Fibroblast of lung (primary cell): ENCODE results near the gene ZFP57. TPM values are rescaled to one million over a fixed set of nuclear protein-coding genes. Genes with fewer than 3 reads are reported as not detected.

ENCODE experiments used
- DNase-seq, 2 donors: peaks; one replicate each; pipeline versions ENCODE4 v3.0.0 to v3.0.0-alpha.2; 2010; ENCODE audit warnings: low read depth in 2 of 2
- H2AFZ ChIP-seq: 2 replicates; pipeline ENCODE4 v1.5.1; 2012; ENCODE audit warnings: low read length, control low read depth, inconsistent platforms
- H3K27ac ChIP-seq: 2 replicates; pipeline ENCODE4 v1.5.1; 2011; ENCODE audit warnings: low read length, control low read depth; ENCODE audit not compliant: insufficient read depth
- H3K27me3 ChIP-seq: 2 replicates; pipeline ENCODE4 v1.5.1; 2011; ENCODE audit warnings: mild to moderate bottlenecking, low read length; ENCODE audit not compliant: control insufficient read depth, insufficient read depth
- H3K36me3 ChIP-seq: 2 replicates; pipeline ENCODE4 v1.5.1; 2011; ENCODE audit warnings: low read length; ENCODE audit not compliant: control insufficient read depth, insufficient read depth
- H3K4me1 ChIP-seq: 2 replicates; pipeline ENCODE4 v1.5.1; 2011; ENCODE audit warnings: low read length; ENCODE audit not compliant: control insufficient read depth, insufficient read depth; ENCODE audit errors: extremely low read depth
- H3K4me2 ChIP-seq: 2 replicates; pipeline ENCODE4 v1.5.1; 2011; ENCODE audit warnings: low read length, control low read depth; ENCODE audit not compliant: insufficient read depth; ENCODE audit errors: extremely low read depth
- H3K4me3 ChIP-seq, 4 experiments: fragments of 200-600 bp in 1 of 4; sonication (generic) in 1 of 4; replicated peaks in 1 of 4; 2 replicates each; pipeline ENCODE4 v1.5.1; 2011 to 2016; ENCODE audit warnings: low read length in 4 of 4, low read depth in 3 of 4, mild to moderate bottlenecking in 3 of 4, control low read depth in 2 of 4, inconsistent platforms in 1 of 4, mixed read lengths in 1 of 4; ENCODE audit not compliant: insufficient read depth in 1 of 4; ENCODE audit errors: control extremely low read depth in 1 of 4
- H3K79me2 ChIP-seq: 2 replicates; pipeline ENCODE4 v1.5.1; 2012; ENCODE audit warnings: mild to moderate bottlenecking, low read length, inconsistent platforms; ENCODE audit not compliant: control insufficient read depth, insufficient read depth
- H3K9ac ChIP-seq: 2 replicates; pipeline ENCODE4 v1.5.1; 2011; ENCODE audit warnings: mild to moderate bottlenecking, low read length, control low read depth; ENCODE audit not compliant: insufficient read depth
- H3K9me3 ChIP-seq: 2 replicates; pipeline ENCODE4 v1.5.1; 2012; ENCODE audit warnings: low read depth, low read length; ENCODE audit not compliant: control insufficient read depth, insufficient read depth
- H4K20me1 ChIP-seq: 2 replicates; pipeline ENCODE4 v1.5.1; 2011; ENCODE audit warnings: low read length; ENCODE audit not compliant: control insufficient read depth, insufficient read depth; ENCODE audit errors: extremely low read depth
- CTCF ChIP-seq, 2 donors: IDR thresholded peaks in 1 of 2; conservative IDR thresholded peaks in 1 of 2; 1 replicate in 1 of 2; 2 replicates in 1 of 2; pipeline ENCODE4 v1.5.1; 2011 to 2012; ENCODE audit warnings: low read length in 2 of 2, control low read depth in 1 of 2, inconsistent platforms in 1 of 2, low read depth in 1 of 2, mild to moderate bottlenecking in 1 of 2
- EZH2 ChIP-seq: IDR thresholded peaks from 2 replicates; pipeline ENCODE4 v1.5.1; 2012; ENCODE audit warnings: low read length, control low read depth, mild to moderate bottlenecking; ENCODE audit errors: missing control alignments
- polyA plus RNA-seq, 2 donors: library from polyadenylated mRNA; depleted of rRNA in 1 of 2; stranded (reverse) in 1 of 2; unstranded in 1 of 2; fragments of >200 nt; gene quantifications; 2 replicates each; pipeline ENCODE4 v1.2.1, GENCODE V29; 2011 to 2012; ENCODE audit warnings: missing spikeins in 1 of 2
- total RNA-seq: library from RNA; depleted of rRNA; stranded (reverse); fragments of >200 nt; gene quantifications from 2 replicates; pipeline ENCODE4 v1.2.1, GENCODE V29; 2014

The ZFP57 gene
- total and polyA plus RNA-seq, 2 donors (not counting 1 experiment from before 2014, with no cell fraction given), result not detected

GRCh38 chr6:29696147-29697125, 15.5 kb upstream of the ZFP57 start:
- Histone ChIP-seq H3K79me2 (no peaks in the 10 kb centered on the region), H3K4me3 (no peak overlapping the region), H3K36me3 (no peaks in the 10 kb centered on the region), H3K9me3 (no peaks in the 10 kb centered on the region), H3K9ac (no peak overlapping the region), H3K27me3 (no peaks in the 10 kb centered on the region), H2AFZ (no peak overlapping the region), H4K20me1 (no peaks in the 10 kb centered on the region), H3K4me1 (no peaks in the 10 kb centered on the region), H3K27ac (no peak overlapping the region), H3K4me2 (no peak overlapping the region)
- peak; percentile 48 to 59 for TF ChIP-seq CTCF (conservative IDR thresholded peaks at IDR 0.05 in 1 of 2, IDR thresholded peaks at IDR 0.05 in 1 of 2; ENCODE audit: low read depth in 1 of 2, low read length in 2 of 2)
- TF ChIP-seq EZH2, result no peak
- no peak for DNase-seq

- TF ChIP-seq EZH2 (no peak), CTCF (conservative IDR thresholded peaks at IDR 0.05 in 1 of 2, IDR thresholded peaks at IDR 0.05 in 1 of 2; ENCODE audit: low read depth in 1 of 2, low read length in 2 of 2) (no peak)
- no peak overlapping the region for H3K27ac ChIP-seq
- H4K20me1 ChIP-seq, result no peaks in the 10 kb centered on the region
- no peaks in the 10 kb centered on the region for H3K36me3 ChIP-seq
- no peak overlapping the region for H2AFZ ChIP-seq
- no peak overlapping the region for H3K9ac ChIP-seq
- DNase-seq, result no peak
- H3K4me3 ChIP-seq, result no peak overlapping the region
- no peak overlapping the region for H3K4me2 ChIP-seq
- H3K9me3 ChIP-seq, result no peaks in the 10 kb centered on the region
- no peaks in the 10 kb centered on the region for H3K27me3 ChIP-seq
- no peaks in the 10 kb centered on the region for H3K79me2 ChIP-seq
- no peaks in the 10 kb centered on the region for H3K4me1 ChIP-seq
Observed at GRCh38 chr6:29694637-29695036, 13.7 kb upstream of the ZFP57 start.

- no peaks in the 10 kb centered on the region for H3K9me3 ChIP-seq
- H3K79me2 ChIP-seq, result no peaks in the 10 kb centered on the region
- H3K4me2 ChIP-seq, result no peak overlapping the region
- H3K27ac ChIP-seq, result no peak overlapping the region
- no peak for DNase-seq
- H3K4me1 ChIP-seq, result no peaks in the 10 kb centered on the region
- H3K9ac ChIP-seq, result no peak overlapping the region
- no peak overlapping the region for H2AFZ ChIP-seq
- H3K36me3 ChIP-seq, result no peaks in the 10 kb centered on the region
- no peak for TF ChIP-seq EZH2
- TF ChIP-seq CTCF (conservative IDR thresholded peaks at IDR 0.05 in 1 of 2, IDR thresholded peaks at IDR 0.05 in 1 of 2; ENCODE audit: low read depth in 1 of 2, low read length in 2 of 2), result no peak
- H4K20me1 ChIP-seq, result no peaks in the 10 kb centered on the region
- no peak overlapping the region for H3K4me3 ChIP-seq
- H3K27me3 ChIP-seq, result no peaks in the 10 kb centered on the region
Observed at GRCh38 chr6:29685718-29686326, 4.9 kb upstream of the ZFP57 start.
